ENCODE results near the gene GSE1. TPM values are rescaled to one million over a fixed set of nuclear protein-coding genes. Genes with fewer than 3 reads are reported as not detected.

GSE1 gene
- total RNA-seq, 1 experiment from 2014 or later = 90.2 TPM

- Histone ChIP-seq H3K79me2 (ENCODE audit: insufficient read depth, low read length) (no peaks in the 10 kb centered on the region), H3K9me2 (ENCODE audit: insufficient read depth) (no peaks in the 10 kb centered on the region), H3K27me3 (ENCODE audit: insufficient read depth, low read length) (no peaks in the 10 kb centered on the region), H3K36me3 (ENCODE audit: control insufficient read depth in 1 of 2, insufficient read depth in 2 of 2, low read length in 2 of 2) (no peaks in the 10 kb centered on the region), H3K27ac (ENCODE audit: low read depth, low read length) (no peak overlapping the region), H3K4me2 (ENCODE audit: low read length) (no peak overlapping the region), H4K20me1 (ENCODE audit: insufficient read depth) (no peaks in the 10 kb centered on the region), H3K4me1 (ENCODE audit: control insufficient read depth in 1 of 2, insufficient read depth in 2 of 2, low read length in 2 of 2) (peaks cover 0 to 10% of the 10 kb centered on the region in 2 experiments; a peak in 1 of 4 replicates), H3K4me3 (replicated peaks in 1 of 2; ENCODE audit: low read depth in 1 of 2, low read length in 2 of 2) (no peak overlapping the region), H3K9me3 (ENCODE audit: control insufficient read depth in 1 of 2, insufficient read depth in 1 of 2, low read depth in 1 of 2, low read length in 2 of 2) (no peaks in the 10 kb centered on the region), H3K9ac (ENCODE audit: low read length) (no peak overlapping the region), H2AFZ (ENCODE audit: low read depth, low read length, poor library complexity, severe bottlenecking) (no peak overlapping the region)
- ATAC-seq (no peak), DNase-seq (ENCODE audit: low read depth, low spot score) (no peak)
- RAD21 ChIA-PET (ENCODE audit: low non-redundant PET in 1 of 2, low total read pairs in 2 of 2, uncharacterized antibody in 2 of 2, unreplicated experiment in 2 of 2) = no interaction called here
- CTCF ChIA-PET = no interaction called here
- BruUV-seq (replicated peaks) = no TSS peak
- TF ChIP-seq EZH2phosphoT487 (IDR thresholded peaks at IDR 0.05; ENCODE audit: borderline replicate concordance) (no peak), SIN3A (IDR thresholded peaks at IDR 0.05; ENCODE audit: low read depth) (no peak), CTCF (IDR thresholded peaks at IDR 0.05 in 2 of 3, conservative IDR thresholded peaks at IDR 0.05 in 1 of 3; ENCODE audit: borderline replicate concordance in 1 of 3, insufficient read depth in 1 of 3, low read depth in 2 of 3, low read length in 2 of 3) (no peak), POLR2AphosphoS5 (IDR thresholded peaks at IDR 0.05; ENCODE audit: low read depth, low read length) (no peak), ZFX (IDR thresholded peaks at IDR 0.05) (no peak), EZH2 (IDR thresholded peaks at IDR 0.05) (no peak)
- intact Hi-C loops (cut with micrococcal nuclease) = no loop called here
- POLR2A ChIA-PET = no interaction called here
Observed at GRCh38 chr16:85704011-85704410, 90.9 kb downstream of the GSE1 start.

- TF ChIP-seq CBX3 (IDR thresholded peaks at IDR 0.05; ENCODE audit: low read depth) = no peak
- peak; percentile 21; the same call in 1 of the 2 replicates for TF ChIP-seq RAD21 (IDR thresholded peaks at IDR 0.05; ENCODE audit: low read depth)
- TF ChIP-seq SP1 (IDR thresholded peaks at IDR 0.05; ENCODE audit: low read depth) = no peak
- no peak for TF ChIP-seq ZFX (IDR thresholded peaks at IDR 0.05)
- DNase-seq (ENCODE audit: low read depth, low spot score) = no peak
- no peak overlapping the region for H3K4me2 ChIP-seq (ENCODE audit: low read length)
- RAD21 ChIA-PET (ENCODE audit: low non-redundant PET in 1 of 2, low total read pairs in 2 of 2, uncharacterized antibody in 2 of 2, unreplicated experiment in 2 of 2) = no interaction called here
- no peak overlapping the region for H2AFZ ChIP-seq (ENCODE audit: low read depth, low read length, poor library complexity, severe bottlenecking)
- H4K20me1 ChIP-seq (ENCODE audit: insufficient read depth) = no peaks in the 10 kb centered on the region
- no peaks in the 10 kb centered on the region for H3K9me2 ChIP-seq (ENCODE audit: insufficient read depth)
- no peaks in the 10 kb centered on the region for H3K4me1 ChIP-seq (ENCODE audit: control insufficient read depth in 1 of 2, insufficient read depth in 2 of 2, low read length in 2 of 2)
- no peak for ATAC-seq
- H3K4me3 ChIP-seq (replicated peaks in 1 of 2; ENCODE audit: low read depth in 1 of 2, low read length in 2 of 2) = no peak overlapping the region
- no TSS peak for BruUV-seq (replicated peaks)
- no peak overlapping the region for H3K9ac ChIP-seq (ENCODE audit: low read length)
- 0 out of 4 replicates have a peak, but pooled peaks cover 0 to 4% of the 10 kb centered on the region in 2 experiments for H3K36me3 ChIP-seq (ENCODE audit: control insufficient read depth in 1 of 2, insufficient read depth in 2 of 2, low read length in 2 of 2)
- POLR2A ChIA-PET = no interaction called here
- intact Hi-C loops (cut with micrococcal nuclease) = no loop called here
- H3K79me2 ChIP-seq (ENCODE audit: insufficient read depth, low read length) = no peaks in the 10 kb centered on the region
- no peaks in the 10 kb centered on the region for H3K27me3 ChIP-seq (ENCODE audit: insufficient read depth, low read length)
- no peaks in the 10 kb centered on the region for H3K9me3 ChIP-seq (ENCODE audit: control insufficient read depth in 1 of 2, insufficient read depth in 1 of 2, low read depth in 1 of 2, low read length in 2 of 2)
- H3K27ac ChIP-seq (ENCODE audit: low read depth, low read length) = no peak overlapping the region
- CTCF ChIA-PET = no interaction called here
Observed at GRCh38 chr16:85704900-85705846, 92.1 kb downstream of the GSE1 start.
